Activated T-cell treated with anti-CD3 and anti-CD28 coated beads for 24 hours (primary cell): ENCODE data around the gene CCDC85A.
"Not testable (repeated sequence)": the region's sequence is repeated elsewhere in the genome, so short reads cannot be mapped to it uniquely, and the experiment has no call there.

Source experiments
- DNase-seq: peaks from one replicate; pipeline ENCODE4 v3.0.0-alpha.2; 2020; ENCODE audit warnings: low read depth

Gene CCDC85A

DNA sequence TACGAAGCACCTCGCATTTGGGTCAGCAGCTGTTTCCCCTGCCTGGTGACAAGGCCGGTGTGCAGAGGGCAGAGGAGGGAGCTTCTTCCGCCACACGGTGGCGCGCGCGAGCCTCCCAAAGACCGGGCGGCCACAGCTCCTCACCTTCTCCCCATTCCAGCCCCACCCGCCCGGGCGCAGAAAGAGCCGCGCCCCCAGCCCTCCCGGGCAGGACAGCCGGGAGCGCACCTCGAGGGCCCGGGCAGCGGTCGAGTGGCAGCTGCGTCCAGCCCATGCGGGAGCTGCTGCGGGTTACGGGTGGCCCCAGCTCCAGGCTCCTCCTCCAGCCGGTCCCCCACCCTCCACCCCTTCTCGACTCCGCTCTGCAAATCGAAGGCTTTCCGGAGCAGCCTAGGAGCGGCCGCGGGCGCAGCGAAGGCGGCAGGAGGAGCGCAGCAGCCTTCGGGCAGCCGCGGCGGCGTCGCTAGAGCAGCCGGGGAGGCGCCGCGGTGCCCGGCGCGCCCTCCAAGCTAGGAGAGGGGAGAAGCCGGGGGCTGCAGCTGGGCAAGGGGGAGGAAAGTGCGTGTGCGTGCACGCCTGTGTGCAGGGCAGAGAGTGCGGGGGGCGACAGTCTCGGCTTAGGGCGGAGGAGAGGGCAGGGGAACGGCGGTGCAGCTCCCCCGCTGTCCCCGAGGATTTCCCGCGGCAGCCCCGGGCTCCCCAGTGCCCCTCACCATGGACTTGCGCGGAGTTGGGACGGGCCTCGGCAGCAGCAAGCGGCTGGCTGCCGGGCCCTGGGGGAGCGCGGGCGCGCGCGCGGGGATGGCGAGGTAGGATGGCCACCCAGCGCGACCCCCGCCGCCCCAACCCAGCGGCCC, at the start of gene CCDC85A:
Gene CCDC85A (plus strand): TSS at position 348 of the 857 bp plus-strand sequence. CDS start 635 bp downstream, outside the sequence.
- DNase-seq: peak; percentile 52

- no peak for DNase-seq
Measured at GRCh38 chr2:56134861-56135260, 48.9 kb upstream of the CCDC85A start.

- DNase-seq: not testable (repeated sequence)
Measured at GRCh38 chr2:56142497-56143061, 41.2 kb upstream of the CCDC85A start.

- DNase-seq: no peak
Measured at GRCh38 chr2:56147907-56148306, 35.9 kb upstream of the CCDC85A start.

GRCh38 chr2:56148825-56149224, 35.0 kb upstream of the CCDC85A start:
- no peak for DNase-seq

GRCh38 chr2:56151841-56152240, 31.9 kb upstream of the CCDC85A start:
- DNase-seq: no peak

DNA sequence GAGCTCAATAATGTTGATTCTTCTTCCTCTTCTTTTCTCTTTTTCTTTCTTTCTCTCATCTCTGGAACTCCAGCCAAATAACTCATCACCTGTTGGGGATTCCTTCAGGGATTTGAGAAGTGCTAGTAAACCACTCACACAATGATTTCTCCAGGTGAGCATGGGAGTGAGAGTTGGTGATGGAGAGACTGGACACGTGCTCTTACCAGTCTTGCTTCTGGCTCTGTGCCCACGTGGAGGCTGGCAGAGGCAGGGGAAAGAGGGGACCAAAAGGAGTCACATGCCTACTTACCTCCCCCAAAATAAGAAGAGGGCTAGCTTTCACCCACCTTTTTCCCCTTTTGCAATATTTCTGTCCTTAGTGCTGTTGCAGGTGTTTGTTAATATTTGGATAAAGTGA, 28.6 kb upstream of the CCDC85A start:
- DNase-seq: no peak

- DNase-seq: not testable (repeated sequence)
Measured at GRCh38 chr2:56159875-56160274, 23.9 kb upstream of the CCDC85A start.

- DNase-seq: no peak
Measured at GRCh38 chr2:56167616-56168562, 15.9 kb upstream of the CCDC85A start.

DNA sequence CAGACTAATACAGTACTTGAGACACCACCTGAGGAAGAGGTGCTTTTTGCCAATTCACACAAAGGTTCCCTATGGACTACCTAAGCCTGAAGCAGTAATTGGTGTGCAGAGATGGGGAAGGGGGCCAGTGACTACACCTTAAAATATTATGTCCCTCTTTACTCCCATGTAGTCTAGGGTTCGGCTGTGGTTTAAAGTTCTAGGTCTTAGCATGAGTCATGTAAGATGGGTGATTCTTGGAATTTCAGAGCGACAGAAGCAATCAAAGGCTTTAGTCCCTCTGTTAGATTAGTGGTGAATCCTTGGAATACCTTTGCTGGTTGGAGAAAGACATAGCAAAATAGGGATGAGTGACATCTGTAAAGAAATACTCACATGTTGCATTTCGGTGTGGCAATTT, 14.3 kb upstream of the CCDC85A start:
- no peak for DNase-seq

DNA sequence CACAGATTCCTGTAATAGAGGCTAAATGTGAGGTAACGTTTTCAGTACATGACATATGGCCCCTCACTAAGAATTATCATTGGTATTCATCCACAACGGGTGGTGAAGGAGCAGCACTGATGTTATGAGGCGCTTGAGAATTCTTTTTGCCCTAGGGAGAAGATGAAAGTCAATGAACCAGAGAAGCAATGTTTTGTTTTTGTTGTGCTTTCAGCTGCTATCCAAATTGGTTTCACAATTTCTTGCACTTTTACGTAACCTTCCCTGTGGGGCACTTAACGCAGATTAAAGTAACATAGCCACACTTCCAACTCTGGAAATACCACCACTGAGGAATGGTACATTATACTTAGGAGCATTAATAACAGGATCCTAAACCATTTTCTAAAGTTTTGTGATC, 13.3 kb upstream of the CCDC85A start:
- DNase-seq: no peak

GRCh38 chr2:56170988-56171387, 12.8 kb upstream of the CCDC85A start:
- no peak for DNase-seq

DNA sequence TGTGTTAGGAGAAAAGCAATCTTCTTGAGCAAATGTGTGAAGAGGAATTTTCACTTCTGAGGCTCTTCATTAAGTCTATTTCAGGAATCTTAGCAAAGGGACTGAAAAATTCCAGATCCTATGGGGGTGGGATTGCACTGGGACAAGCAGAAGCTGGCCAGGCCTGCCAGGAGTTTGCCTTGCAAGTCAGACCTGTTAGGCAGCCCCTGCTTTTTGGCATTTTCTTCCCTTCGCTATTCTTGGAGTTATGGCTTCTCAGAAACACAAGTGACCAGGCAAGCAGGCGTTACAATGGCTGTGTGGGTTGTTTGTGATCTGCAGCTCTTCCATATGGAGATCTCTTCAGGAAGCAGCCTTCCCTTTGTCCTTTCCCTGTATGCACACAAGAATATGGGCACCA, 8.0 kb upstream of the CCDC85A start:
- no peak for DNase-seq

DNA sequence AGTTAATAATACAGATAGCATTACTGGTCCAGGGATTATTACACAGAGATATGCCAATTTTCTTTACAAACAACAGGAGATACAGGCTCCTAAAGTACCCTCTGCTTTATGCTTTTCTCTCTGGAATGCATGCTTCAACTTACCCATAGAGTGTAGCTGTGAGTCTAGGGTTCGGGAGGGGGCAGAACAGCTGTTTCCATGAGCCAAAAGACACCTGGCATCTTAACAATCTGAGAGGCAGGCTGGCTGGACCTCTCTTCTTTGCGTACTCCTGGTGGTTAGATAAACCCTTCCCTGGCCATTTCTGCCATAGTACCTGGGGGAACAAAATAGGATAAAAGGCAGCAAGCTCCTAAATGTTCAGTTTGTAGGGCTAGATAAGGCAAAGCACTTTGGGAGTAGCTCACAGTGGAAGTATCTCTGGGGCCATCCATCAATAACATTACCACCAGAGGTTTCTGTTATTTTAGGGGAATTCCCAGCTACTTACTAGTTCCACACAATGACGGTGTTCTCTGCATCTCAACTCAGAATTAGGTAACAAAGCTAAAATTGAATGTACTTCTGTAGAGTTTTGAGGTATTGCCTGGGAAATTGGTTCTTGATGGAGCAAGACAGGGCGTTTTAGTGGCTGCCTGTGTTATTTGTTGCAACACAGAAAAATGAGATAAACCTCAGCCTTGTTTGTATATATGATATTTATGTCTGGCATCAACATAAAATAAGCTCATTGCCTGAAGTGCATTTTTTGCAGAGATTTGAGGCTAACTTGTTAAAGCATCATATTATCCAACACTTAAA, 6.2 kb upstream of the CCDC85A start:
- no peak for DNase-seq

- no peak for DNase-seq
Measured at GRCh38 chr2:56179931-56180330, 3.9 kb upstream of the CCDC85A start.

GRCh38 chr2:56182420-56182819, 1.4 kb upstream of the CCDC85A start:
- no peak for DNase-seq

DNA sequence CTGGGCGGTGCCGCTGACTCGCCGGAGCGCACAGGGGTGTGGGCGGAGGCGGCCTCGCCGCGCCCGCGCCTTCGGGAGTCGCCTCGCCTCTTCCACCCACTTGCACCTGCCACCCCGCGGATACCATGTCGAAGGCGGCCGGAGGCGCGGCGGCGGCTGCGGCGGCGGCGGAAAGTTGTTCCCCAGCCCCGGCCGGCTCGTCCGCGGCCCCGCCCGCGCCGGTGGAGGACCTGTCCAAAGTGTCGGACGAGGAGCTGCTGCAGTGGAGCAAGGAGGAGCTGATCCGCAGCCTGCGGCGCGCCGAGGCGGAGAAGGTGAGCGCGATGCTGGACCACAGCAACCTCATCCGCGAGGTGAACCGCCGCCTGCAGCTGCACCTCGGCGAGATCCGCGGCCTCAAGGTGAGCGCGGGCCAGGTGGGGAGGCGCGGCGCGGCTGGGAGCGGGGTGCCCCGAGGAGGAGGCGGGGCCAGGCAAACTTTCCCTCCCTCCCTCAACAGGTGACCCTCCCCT, 766 bp downstream of the CCDC85A start:
- DNase-seq: no peak

- DNase-seq: no peak
Measured at GRCh38 chr2:56185101-56185581, 1.4 kb downstream of the CCDC85A start.

DNA sequence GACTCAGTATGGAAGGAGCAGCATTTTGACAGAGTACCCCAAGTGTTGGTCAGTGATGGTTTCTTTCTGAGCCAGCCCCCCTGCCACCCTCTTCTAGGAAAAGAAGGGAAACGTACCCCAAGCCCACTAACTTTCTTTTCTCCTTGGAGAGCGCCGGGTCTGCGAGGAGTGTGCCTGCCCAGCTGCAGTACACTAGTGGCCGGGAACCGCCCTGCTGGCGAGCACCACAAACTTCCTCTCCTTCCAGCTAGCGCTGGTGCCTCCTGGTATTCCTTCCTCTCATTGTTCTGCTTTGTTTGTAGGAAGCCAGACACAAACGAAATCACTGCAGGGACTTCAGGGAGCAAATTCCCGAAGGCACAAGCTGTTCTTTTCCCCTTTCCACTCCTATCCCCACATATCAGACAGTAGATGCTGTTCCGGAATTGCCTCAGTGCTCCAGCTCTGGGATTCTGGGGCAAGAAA, 1.8 kb downstream of the CCDC85A start:
- DNase-seq: no peak

DNA sequence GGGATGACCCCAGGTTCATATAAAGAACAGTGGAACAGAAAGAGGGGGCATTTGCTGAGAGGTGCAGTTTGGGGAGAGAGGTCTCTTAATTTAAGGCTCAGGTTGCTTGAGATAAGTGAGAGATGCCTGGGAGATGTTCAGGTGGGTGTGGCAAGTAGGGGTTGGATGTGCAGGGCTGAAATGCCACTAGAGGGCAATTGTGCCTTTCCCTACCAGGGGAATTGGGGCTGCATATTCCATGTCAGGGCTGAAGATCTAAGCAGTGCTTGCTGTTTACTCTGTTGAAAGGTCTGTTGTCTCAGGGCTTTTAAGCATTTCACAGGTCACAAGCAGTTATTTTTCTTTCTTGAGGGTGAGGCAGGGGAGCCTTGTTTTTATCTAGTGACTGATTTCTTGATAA, 7.8 kb downstream of the CCDC85A start:
- no peak for DNase-seq

- DNase-seq: no peak
Measured at GRCh38 chr2:56192664-56193305, 9.0 kb downstream of the CCDC85A start.
